ENCODE measurements around the gene PCSK7.

DNA sequence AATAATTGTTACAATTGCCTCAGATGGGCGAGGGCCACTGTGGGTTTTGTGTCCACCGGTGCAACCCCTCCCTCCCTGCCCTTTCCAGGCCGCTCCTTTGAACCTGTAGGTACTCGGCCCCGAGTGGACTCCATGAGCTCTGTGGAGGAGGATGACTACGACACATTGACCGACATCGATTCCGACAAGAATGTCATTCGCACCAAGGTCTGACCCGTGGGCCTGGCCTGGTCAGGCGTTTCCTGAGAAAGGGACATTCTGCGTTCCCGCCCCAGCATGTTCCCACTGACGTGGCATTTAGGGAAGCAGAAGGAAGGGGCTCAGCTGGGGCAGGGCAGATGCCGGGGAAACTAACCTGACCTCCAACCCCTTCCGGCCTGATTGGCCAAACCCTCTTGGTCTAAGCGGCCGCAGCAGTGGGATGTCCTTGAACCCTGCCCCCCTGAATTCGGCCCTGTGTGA, 43.2 kb downstream of the PCSK7 start:
- TF ChIP-seq CTCF (IDR thresholded peaks at IDR 0.05), result no peak
- TF ChIP-seq POLR2A (IDR thresholded peaks at IDR 0.05), result no peak

Measured in body of pancreas (tissue), 4 donors.